HEK293 (cell line): ENCODE measurements around the gene PCBP3.
A peak's percentile ranks its signal among the peaks of the same experiment; 100 is the strongest.
"Not testable (repeated sequence)": the region's sequence is repeated elsewhere in the genome, so short reads cannot be mapped to it uniquely, and the experiment has no call there.

Experiments used
- CTCF ChIA-PET: fragments of 350-600 bp; formaldehyde crosslinking; extraction: SDS; loops from one replicate; lab custom pipeline; 2021; ENCODE audit warnings: antibody characterized with exemption; lab: Yijun Ruan, JAX
- POLR2A ChIA-PET: fragments of 300-600 bp; formaldehyde crosslinking; extraction: SDS; loops from one replicate; lab custom pipeline; 2020; ENCODE audit warnings: antibody characterized with exemption, inconsistent platforms; lab: Yijun Ruan, JAX
- H3K27ac ChIP-seq: fragments of 200-500 bp; sonication (Bioruptor generic); 2 replicates; pipeline ENCODE4 v1.5.1; 2014; ENCODE audit warnings: low read depth, low read length, control low read depth, inconsistent platforms; ENCODE audit errors: extremely low read depth
- H3K36me3 ChIP-seq, 2 experiments: fragments of 200-500 bp in 1 of 2; sonication (Bioruptor generic) in 1 of 2; 1 replicate in 1 of 2; 2 replicates in 1 of 2; pipeline ENCODE4 v1.5.1; 2014 to 2017; ENCODE audit warnings: inconsistent platforms in 2 of 2, low read length in 2 of 2; ENCODE audit not compliant: control insufficient read depth in 2 of 2, insufficient read depth in 1 of 2
- H3K4me1 ChIP-seq: fragments of 200-500 bp; sonication (Bioruptor generic); 2 replicates; pipeline ENCODE4 v1.5.1; 2014; ENCODE audit warnings: mild to moderate bottlenecking, low read length, inconsistent platforms; ENCODE audit not compliant: control insufficient read depth, insufficient read depth
- H3K4me3 ChIP-seq: 2 replicates; pipeline ENCODE4 v1.5.1; 2011; ENCODE audit warnings: low read depth, mild to moderate bottlenecking, control low read depth, low read length, moderate library complexity
- H3K9me3 ChIP-seq: fragments of 200-500 bp; sonication (Bioruptor generic); 2 replicates; pipeline ENCODE4 v1.5.1; 2014; ENCODE audit warnings: low read depth, low read length, inconsistent platforms; ENCODE audit not compliant: control insufficient read depth, insufficient read depth
- CTCF ChIP-seq: fragments of 450-650 bp; formaldehyde crosslinking; IDR thresholded peaks from 2 replicates; pipeline ENCODE4 v1.5.1; 2016; ENCODE audit warnings: missing biosample characterization, missing genetic modification characterization
- EGR2 ChIP-seq: fragments of 450-650 bp; formaldehyde crosslinking; IDR thresholded peaks from 2 replicates; pipeline ENCODE4 v1.5.1; 2016; ENCODE audit warnings: low read depth, missing biosample characterization, missing genetic modification characterization
- GLIS1 ChIP-seq: fragments of 450-650 bp; formaldehyde crosslinking; IDR thresholded peaks from 2 replicates; pipeline ENCODE4 v1.5.1; 2016; ENCODE audit warnings: missing biosample characterization, missing genetic modification characterization
- KLF10 ChIP-seq: fragments of 450-650 bp; IDR thresholded peaks from 2 replicates; pipeline ENCODE4 v1.5.1; 2018; ENCODE audit warnings: missing biosample characterization, mild to moderate bottlenecking, missing genetic modification characterization
- PRDM2 ChIP-seq: fragments of 450-650 bp; formaldehyde crosslinking; IDR thresholded peaks from 2 replicates; pipeline ENCODE4 v1.5.1; 2016; ENCODE audit warnings: missing biosample characterization, missing genetic modification characterization, borderline replicate concordance
- SP2 ChIP-seq: fragments of 450-650 bp; formaldehyde crosslinking; IDR thresholded peaks from 2 replicates; pipeline ENCODE4 v1.5.1; 2016; ENCODE audit warnings: missing biosample characterization, missing genetic modification characterization
- SP7 ChIP-seq: fragments of 450-650 bp; formaldehyde crosslinking; IDR thresholded peaks from 2 replicates; pipeline ENCODE4 v1.5.1; 2016; ENCODE audit warnings: missing biosample characterization, missing genetic modification characterization
- TCF7L2 ChIP-seq: IDR thresholded peaks from 2 replicates; pipeline ENCODE4 v1.6.1; 2011; ENCODE audit warnings: low read depth, mild to moderate bottlenecking, inconsistent platforms, low read length, moderate library complexity, borderline replicate concordance
- ZBTB49 ChIP-seq: fragments of 450-650 bp; formaldehyde crosslinking; IDR thresholded peaks from 2 replicates; pipeline ENCODE4 v1.5.1; 2016; ENCODE audit warnings: missing biosample characterization, missing genetic modification characterization, low read depth
- ZFP41 ChIP-seq: fragments of 450-650 bp; formaldehyde crosslinking; IDR thresholded peaks from 2 replicates; pipeline ENCODE4 v1.5.1; 2016; ENCODE audit warnings: missing biosample characterization, missing genetic modification characterization, borderline replicate concordance
- ZNF140 ChIP-seq: fragments of 450-650 bp; formaldehyde crosslinking; IDR thresholded peaks from 2 replicates; pipeline ENCODE4 v1.5.1; 2016; ENCODE audit warnings: missing biosample characterization, missing genetic modification characterization
- ZNF311 ChIP-seq: fragments of 450-650 bp; formaldehyde crosslinking; IDR thresholded peaks from 2 replicates; pipeline ENCODE4 v1.5.1; 2017; ENCODE audit warnings: missing biosample characterization, missing genetic modification characterization, borderline replicate concordance
- ZNF423 ChIP-seq: fragments of 450-650 bp; formaldehyde crosslinking; IDR thresholded peaks from 2 replicates; pipeline ENCODE4 v1.5.1; 2016; ENCODE audit warnings: missing biosample characterization, missing genetic modification characterization
- ZNF513 ChIP-seq: fragments of 450-650 bp; IDR thresholded peaks from 2 replicates; pipeline ENCODE4 v1.5.1; 2018; ENCODE audit warnings: missing biosample characterization, missing genetic modification characterization
- ZNF530 ChIP-seq: fragments of 450-650 bp; formaldehyde crosslinking; IDR thresholded peaks from 2 replicates; pipeline ENCODE4 v1.5.1; 2016; ENCODE audit warnings: low read depth, missing biosample characterization, missing genetic modification characterization
- ZNF571 ChIP-seq: fragments of 450-650 bp; formaldehyde crosslinking; IDR thresholded peaks from 2 replicates; pipeline ENCODE4 v1.5.0; 2017; ENCODE audit warnings: missing biosample characterization, missing genetic modification characterization
- ZNF600 ChIP-seq: fragments of 450-650 bp; formaldehyde crosslinking; IDR thresholded peaks from 2 replicates; pipeline ENCODE4 v1.5.1; 2016; ENCODE audit warnings: missing biosample characterization, missing genetic modification characterization
- ZNF621 ChIP-seq: fragments of 450-650 bp; formaldehyde crosslinking; IDR thresholded peaks from 2 replicates; pipeline ENCODE4 v1.5.1; 2017; ENCODE audit warnings: missing biosample characterization, missing genetic modification characterization

PCBP3 gene

GRCh38 chr21:45895778-45896370 is 252.3 kb downstream of the PCBP3 start (continued):
- TF ChIP-seq ZNF621 (no peak), ZNF513 (tag by site-specific recombination) (no peak), ZFP41 (tag by site-specific recombination) (no peak)

GRCh38 chr21:45896431-45896830 is 252.9 kb downstream of the PCBP3 start:
- H3K4me3 ChIP-seq, H3K36me3 ChIP-seq, H3K9me3 ChIP-seq, CTCF ChIA-PET, H3K27ac ChIP-seq, POLR2A ChIA-PET, H3K4me1 ChIP-seq: not testable (repeated sequence)

GRCh38 chr21:45897191-45898027 is 253.9 kb downstream of the PCBP3 start:
- CTCF ChIA-PET, result no interaction called here

GRCh38 chr21:45898028-45898350 is 254.5 kb downstream of the PCBP3 start:
- no peak overlapping the region for H3K4me3 ChIP-seq
- no peaks in the 10 kb centered on the region for H3K36me3 ChIP-seq
- ChIA-PET CTCF (no interaction called here), POLR2A (no interaction called here)
- H3K9me3 ChIP-seq, result no peaks in the 10 kb centered on the region
- H3K4me1 ChIP-seq, result no peaks in the 10 kb centered on the region
- H3K27ac ChIP-seq, result no peak overlapping the region
- no peak for TF ChIP-seq ZNF530 (tag by site-specific recombination)
- no peak for TF ChIP-seq SP2
- no peak for TF ChIP-seq TCF7L2
- TF ChIP-seq EGR2 (tag by site-specific recombination), result no peak
- TF ChIP-seq KLF10 (tag by site-specific recombination), result no peak
- TF ChIP-seq SP7, result no peak
- no peak for TF ChIP-seq GLIS1 (tag by site-specific recombination)
- TF ChIP-seq ZNF571 (tag by site-specific recombination), result no peak
- no peak for TF ChIP-seq ZBTB49 (tag by site-specific recombination)
- no peak for TF ChIP-seq ZNF140 (tag by site-specific recombination)
- TF ChIP-seq PRDM2 (tag by site-specific recombination), result no peak
- no peak for TF ChIP-seq ZNF311 (tag by site-specific recombination)
- TF ChIP-seq CTCF, result no peak

More at GRCh38 chr21:45897191-45898027, 253.9 kb downstream of the PCBP3 start:
- Histone ChIP-seq H3K27ac (no peak overlapping the region), H3K4me3 (no peak overlapping the region), H3K4me1 (no peaks in the 10 kb centered on the region), H3K36me3 (no peaks in the 10 kb centered on the region), H3K9me3 (no peaks in the 10 kb centered on the region)
- POLR2A ChIA-PET, result no interaction called here
- TF ChIP-seq ZNF423 (tag by site-specific recombination), result no peak
- TF ChIP-seq ZNF600 (tag by site-specific recombination), result 0 out of 2 replicates have a peak, but pooled peaks have one; percentile 25
